Middle frontal gyrus (tissue), 1 donor: ENCODE results near the gene TDRD3.

Source experiments
- DNase-seq: peaks from one replicate; pipeline ENCODE4 v3.0.0-alpha.2; 2015; ENCODE audit warnings: low spot score; ENCODE audit errors: extremely low spot score

Gene TDRD3

GRCh38 chr13:60448907-60449510 is 52.0 kb downstream of the TDRD3 start:
- DNase-seq, result peak; percentile 48

DNA sequence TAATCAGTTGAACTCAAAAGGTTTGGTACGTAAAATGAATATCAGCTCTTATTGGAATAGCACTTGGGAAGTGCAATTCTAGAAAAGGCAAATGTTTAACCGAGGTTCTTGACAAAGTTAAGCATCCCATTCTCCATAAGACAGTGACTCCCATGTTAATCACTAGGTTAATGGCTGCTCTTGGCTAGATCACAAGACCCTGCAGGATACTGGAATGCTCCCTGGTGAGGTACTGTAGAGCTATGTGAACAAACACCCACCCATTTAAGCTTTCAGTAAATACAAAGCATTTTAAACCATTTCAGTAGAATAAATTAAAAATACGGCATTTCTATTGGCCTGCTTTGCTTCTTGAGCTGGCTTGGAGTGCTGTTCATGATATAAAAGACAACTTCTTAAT is 56.5 kb downstream of the TDRD3 start:
- DNase-seq, result no peak

DNA sequence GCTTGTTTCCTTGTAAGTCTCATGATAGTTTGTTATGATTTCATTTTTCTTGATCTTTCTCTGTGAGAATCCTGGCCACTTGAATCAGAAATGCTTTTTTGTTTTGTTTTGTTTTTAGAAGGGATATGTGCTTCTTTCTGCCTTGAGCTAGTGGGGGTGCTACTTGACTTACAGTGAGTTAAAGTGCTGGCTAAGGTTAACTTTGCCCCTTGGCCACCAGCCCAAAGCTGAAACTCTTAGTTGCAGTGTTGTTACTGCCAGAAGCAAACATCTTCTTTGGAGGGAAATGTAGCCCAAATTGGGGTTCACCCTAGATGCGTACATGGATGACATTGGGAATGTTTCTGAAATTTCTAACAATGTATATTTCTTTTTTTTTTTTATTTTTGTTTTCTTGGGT is 57.4 kb downstream of the TDRD3 start:
- DNase-seq, result no peak

DNA sequence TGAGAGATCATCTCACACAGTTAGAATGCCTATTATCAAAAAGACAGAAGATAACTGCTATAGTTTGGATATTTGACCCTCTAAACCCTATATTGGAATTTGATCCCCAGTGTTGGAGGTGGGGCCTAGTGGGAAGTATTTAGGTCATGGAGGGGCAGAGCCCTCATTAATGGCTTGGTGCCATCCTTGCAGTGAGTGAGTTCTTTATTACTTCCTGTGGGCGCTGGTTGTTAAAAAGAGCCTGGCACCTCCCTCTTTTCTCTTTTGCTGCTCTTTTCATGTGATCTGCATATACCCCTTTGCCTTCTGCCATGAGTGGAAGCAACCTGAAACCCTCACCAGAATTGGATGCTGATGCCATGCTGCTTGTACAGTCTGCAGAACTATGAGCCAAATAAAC is 66.8 kb downstream of the TDRD3 start:
- no peak for DNase-seq

GRCh38 chr13:60467098-60467497 is 70.1 kb downstream of the TDRD3 start:
- no peak for DNase-seq

DNA sequence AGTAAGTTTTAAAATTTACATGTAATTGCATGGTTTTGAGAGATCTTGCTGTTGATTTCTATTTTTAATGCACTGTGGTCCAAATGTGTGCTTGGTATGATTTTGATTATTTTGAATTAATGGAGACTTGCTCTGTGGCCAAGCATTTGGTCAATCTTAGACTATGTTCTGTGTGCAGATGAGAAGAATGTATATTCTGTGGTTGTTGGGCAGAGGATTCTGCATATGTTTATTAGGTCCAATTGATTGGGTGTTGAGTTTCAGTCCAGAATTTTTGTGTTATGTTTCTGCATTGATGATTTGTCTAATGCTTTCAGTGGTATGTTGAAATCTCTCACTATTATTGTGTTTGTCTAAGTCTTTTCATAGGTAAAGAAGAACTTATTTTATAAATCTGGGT is 82.3 kb downstream of the TDRD3 start:
- no peak for DNase-seq

- DNase-seq, result no peak
Observed at GRCh38 chr13:60482012-60482411, 85.0 kb downstream of the TDRD3 start.

DNA sequence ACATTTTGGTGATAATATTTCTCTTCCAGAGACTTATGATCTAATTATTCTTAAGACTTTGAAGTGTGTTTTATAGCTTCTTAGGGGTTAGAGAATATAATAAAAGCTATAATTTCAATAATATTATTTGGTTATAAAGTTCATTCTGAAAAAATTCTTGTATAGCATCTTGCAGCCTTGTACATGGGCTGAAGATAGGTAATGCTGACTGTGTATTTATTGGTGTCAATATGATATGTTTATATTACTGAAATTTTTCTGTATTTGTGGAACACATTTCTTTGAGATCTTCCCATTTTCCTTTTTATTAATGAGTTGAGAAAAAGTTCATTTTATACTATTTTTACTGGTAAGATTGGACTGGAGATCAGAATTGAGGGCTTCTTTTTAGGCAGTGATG is 87.8 kb downstream of the TDRD3 start:
- DNase-seq, result no peak

- no peak for DNase-seq
Observed at GRCh38 chr13:60491531-60491930, 94.5 kb downstream of the TDRD3 start.

DNA sequence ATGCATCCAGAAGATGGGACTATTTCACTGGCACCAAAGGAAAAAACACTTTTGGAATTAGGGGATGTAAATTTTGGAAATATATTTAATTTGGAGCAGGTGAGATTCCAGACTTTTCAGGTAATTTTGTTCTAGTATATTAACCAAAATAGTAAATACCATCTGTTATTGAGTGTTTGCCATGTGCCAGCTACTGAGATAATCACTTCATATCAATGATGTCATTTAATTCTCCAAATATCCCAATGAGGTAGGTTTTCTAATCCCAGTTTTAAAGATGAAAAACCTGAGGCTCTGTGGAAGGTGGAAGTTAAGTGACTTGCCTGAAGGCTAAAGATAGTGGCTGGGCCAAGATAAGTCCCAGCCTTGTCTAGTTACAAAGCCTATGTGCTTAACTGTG is 95.2 kb downstream of the TDRD3 start:
- no peak for DNase-seq

GRCh38 chr13:60494296-60494695 is 97.3 kb downstream of the TDRD3 start:
- DNase-seq, result no peak

GRCh38 chr13:60501236-60501635 is 104.2 kb downstream of the TDRD3 start:
- DNase-seq, result no peak

DNA sequence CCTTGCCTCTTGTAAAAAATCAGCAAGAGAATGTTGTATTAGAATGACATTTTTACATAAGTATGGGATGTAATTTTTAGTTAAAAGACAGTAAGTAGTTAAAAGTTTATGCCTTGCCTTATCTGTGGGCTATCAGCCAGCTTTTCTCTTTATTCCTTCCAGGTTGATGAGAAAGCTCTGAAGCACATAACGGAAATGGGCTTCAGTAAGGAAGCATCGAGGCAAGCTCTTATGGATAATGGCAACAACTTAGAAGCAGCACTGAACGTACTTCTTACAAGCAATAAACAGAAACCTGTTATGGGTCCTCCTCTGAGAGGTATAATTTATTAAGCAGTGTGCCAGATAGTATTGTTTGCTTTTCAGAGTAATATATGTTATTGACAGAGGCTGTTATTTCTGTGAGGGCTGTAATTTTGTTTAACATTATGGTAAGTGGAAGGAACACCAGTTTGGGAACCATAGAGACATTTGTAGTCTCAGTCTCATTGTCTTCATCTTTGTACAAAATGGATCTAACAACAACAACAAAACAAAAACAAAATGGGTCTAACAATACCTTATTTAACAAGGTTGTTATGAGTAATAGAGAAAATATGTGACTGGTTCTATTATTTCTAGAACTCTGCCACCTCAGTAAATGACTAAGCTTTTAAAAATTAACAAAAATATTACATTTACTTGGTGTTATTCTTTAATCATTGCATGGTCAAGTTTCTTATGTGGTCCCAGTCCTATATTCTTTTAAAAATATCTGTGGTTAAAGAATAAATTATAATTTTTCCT is 112.8 kb downstream of the TDRD3 start:
- DNase-seq, result no peak

- no peak for DNase-seq
Observed at GRCh38 chr13:60511637-60512036, 114.6 kb downstream of the TDRD3 start.

GRCh38 chr13:60514891-60515290 is 117.9 kb downstream of the TDRD3 start:
- DNase-seq, result no peak

DNA sequence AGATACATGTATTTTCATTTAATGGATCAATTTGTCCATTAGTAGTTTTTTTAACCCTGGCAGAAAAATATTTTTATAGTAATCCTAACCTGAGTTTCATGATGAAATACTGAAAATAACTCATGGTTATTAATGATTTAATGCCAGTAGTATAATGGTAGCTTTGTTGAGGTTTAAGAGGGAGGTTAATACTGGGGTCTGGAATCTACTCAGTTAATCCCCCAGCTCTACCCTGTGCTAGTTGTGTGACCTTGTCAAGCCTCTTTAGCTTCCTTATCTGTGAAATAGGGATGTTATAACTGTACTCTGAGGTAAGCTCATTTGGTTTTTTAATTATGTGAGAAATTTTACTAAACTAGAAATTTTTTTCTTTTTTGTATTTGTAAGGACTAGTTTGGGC is 122.5 kb downstream of the TDRD3 start:
- no peak for DNase-seq

DNA sequence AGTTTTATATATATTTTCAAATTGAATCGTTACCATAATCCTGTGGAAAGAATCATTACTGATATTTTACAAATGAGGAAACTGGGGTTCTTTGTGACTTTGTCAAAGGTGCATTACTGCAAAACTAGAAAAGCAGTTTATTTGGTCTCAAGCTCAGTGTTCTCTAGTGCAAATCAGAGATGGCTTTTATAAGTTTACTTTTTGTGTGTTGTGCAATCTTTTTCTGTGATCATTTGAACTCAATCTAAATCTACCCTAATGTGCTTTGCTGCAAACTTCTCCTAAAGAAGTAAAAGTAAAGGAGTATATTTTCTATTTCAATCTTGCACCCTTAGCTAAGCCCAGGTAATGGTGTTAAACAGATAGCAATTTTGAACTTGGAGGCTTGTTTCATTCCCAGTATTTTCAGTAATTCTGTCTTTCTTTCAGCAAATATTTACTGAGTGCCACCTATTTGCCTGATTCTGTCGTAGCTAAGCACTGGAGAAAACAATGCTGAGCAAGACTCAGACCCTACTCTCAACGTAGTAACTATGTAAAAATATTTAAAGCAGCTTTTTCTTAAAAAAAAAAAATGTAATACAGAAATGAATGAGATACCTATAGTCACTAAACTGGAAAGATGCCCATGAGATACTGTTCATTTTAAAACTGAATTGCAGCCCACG is 124.0 kb downstream of the TDRD3 start:
- DNase-seq, result no peak

DNA sequence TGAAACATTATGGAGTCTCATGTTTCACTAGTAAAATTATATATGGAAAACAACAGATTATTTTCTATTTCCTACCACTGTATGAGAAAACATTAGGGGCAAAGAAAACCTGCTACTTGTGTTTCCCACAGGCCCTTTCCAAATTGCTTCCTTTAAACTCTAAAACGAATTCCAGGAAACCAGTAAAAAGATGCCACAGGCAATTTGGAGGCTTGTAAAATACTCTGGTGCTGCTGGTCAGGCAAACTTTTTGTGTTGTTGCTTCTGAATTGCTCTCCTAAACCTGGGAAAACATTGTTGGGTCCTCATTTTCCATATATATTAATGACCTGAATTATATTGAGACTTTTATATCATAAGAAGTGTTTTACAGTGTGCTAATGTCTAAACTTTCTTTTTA is 141.5 kb downstream of the TDRD3 start:
- DNase-seq, result no peak

GRCh38 chr13:60540276-60540675 is 143.3 kb downstream of the TDRD3 start:
- no peak for DNase-seq

GRCh38 chr13:60562096-60562780 is 165.2 kb downstream of the TDRD3 start:
- no peak for DNase-seq

- no peak for DNase-seq
Observed at GRCh38 chr13:60571571-60571970, 174.6 kb downstream of the TDRD3 start.
